Measurements from ENCODE around the gene QPRT.

Gene QPRT

DNA sequence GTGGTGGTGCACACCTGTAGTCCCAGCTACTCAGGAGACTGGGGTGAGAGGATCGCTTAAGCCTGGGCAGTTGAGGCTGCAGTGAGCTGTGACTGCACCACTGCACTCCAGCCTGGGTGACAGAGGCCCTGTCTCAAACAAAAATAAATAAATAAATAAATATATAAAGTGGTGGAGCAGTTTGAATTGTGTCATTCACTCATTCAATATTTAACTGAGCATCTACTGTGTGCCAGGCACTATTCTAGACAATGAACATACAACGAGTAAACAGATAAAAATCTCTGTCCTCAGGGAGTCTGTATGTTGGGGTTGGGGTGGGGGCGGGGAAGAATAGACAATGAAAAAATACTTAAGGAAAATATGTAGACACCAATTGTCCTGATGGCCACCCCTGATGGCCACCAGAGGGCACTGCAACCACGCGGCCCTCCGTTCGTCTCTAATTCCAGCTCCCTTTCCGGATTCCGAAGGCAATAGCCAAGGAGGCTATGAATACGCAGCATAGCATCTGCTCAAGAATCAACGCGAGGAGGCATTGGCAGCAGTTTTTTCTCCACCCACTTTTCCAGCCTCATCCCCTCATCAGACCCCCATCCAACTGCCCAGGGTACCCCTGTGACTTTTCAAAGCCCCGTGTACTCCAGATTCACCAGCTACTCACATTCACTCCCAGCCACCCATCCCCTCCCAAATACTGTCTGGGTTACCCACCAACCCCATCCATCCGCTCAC is 21.4 kb downstream of the QPRT start:
- no peaks in the 10 kb centered on the region for H3K27me3 ChIP-seq (ENCODE audit: control insufficient read depth, low read length)
- no peaks in the 10 kb centered on the region for H3K79me2 ChIP-seq (ENCODE audit: control insufficient read depth, low read length)
- H3K27ac ChIP-seq (ENCODE audit: low read depth, low read length), result no peak overlapping the region; the same call in 1 of the 2 replicates
- peaks cover 15% of the 10 kb centered on the region for H3F3A ChIP-seq (ENCODE audit: control insufficient read depth, insufficient read depth)
- no peaks in the 10 kb centered on the region for H4K20me1 ChIP-seq (ENCODE audit: control insufficient read depth, insufficient read depth, low read depth, low read length)
- H3K9me2 ChIP-seq (replicated peaks; ENCODE audit: control insufficient read depth, low read length), result no peaks in the 10 kb centered on the region
- TF ChIP-seq EZH2phosphoT487 (IDR thresholded peaks at IDR 0.05; ENCODE audit: borderline replicate concordance, low read length), result no peak
- TF ChIP-seq, protein P1, sequence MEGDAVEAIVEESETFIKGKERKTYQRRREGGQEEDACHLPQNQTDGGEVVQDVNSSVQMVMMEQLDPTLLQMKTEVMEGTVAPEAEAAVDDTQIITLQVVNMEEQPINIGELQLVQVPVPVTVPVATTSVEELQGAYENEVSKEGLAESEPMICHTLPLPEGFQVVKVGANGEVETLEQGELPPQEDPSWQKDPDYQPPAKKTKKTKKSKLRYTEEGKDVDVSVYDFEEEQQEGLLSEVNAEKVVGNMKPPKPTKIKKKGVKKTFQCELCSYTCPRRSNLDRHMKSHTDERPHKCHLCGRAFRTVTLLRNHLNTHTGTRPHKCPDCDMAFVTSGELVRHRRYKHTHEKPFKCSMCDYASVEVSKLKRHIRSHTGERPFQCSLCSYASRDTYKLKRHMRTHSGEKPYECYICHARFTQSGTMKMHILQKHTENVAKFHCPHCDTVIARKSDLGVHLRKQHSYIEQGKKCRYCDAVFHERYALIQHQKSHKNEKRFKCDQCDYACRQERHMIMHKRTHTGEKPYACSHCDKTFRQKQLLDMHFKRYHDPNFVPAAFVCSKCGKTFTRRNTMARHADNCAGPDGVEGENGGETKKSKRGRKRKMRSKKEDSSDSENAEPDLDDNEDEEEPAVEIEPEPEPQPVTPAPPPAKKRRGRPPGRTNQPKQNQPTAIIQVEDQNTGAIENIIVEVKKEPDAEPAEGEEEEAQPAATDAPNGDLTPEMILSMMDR (IDR thresholded peaks at IDR 0.05; ENCODE audit: low read depth, low read length, poor library complexity, severe bottlenecking), result peak; percentile 85
- no peaks in the 10 kb centered on the region for H3K9me3 ChIP-seq (ENCODE audit: control insufficient read depth, insufficient read depth, low read length)
- H3K4me3 ChIP-seq (ENCODE audit: low read length), result 0 out of 2 replicates have a peak overlapping the region, but pooled peaks have one; percentile 31
- H3K36me3 ChIP-seq (ENCODE audit: control insufficient read depth, low read length), result no peaks in the 10 kb centered on the region
- peak overlapping the region; percentile 78 for H3K4me2 ChIP-seq (ENCODE audit: low read length)
- H3K4me1 ChIP-seq (ENCODE audit: control insufficient read depth, low read length), result peaks cover 37% of the 10 kb centered on the region

DNA sequence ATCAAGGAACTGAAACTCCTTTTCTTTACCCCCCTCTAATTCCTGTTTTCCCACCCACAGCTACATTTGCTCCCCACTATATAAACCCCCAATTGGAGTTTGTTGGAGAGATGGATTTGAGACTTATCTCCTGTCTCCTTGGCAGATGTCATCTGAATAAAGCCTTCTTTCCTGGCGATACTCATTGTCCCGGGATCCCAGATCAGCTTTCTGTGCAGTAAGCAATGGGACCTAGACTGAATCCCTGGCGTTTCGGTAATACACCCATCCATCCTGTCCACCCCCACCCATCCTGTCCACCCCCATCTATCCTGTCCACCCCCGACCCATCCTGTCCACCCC is 22.2 kb downstream of the QPRT start:
- Histone ChIP-seq H3K9me3 (ENCODE audit: control insufficient read depth, insufficient read depth, low read length) (no peaks in the 10 kb centered on the region), H3F3A (ENCODE audit: control insufficient read depth, insufficient read depth) (peaks cover 15% of the 10 kb centered on the region), H4K20me1 (ENCODE audit: control insufficient read depth, insufficient read depth, low read depth, low read length) (no peaks in the 10 kb centered on the region), H3K9me2 (replicated peaks; ENCODE audit: control insufficient read depth, low read length) (no peaks in the 10 kb centered on the region), H3K27me3 (ENCODE audit: control insufficient read depth, low read length) (no peaks in the 10 kb centered on the region), H3K79me2 (ENCODE audit: control insufficient read depth, low read length) (no peaks in the 10 kb centered on the region), H3K36me3 (ENCODE audit: control insufficient read depth, low read length) (no peaks in the 10 kb centered on the region), H3K4me2 (ENCODE audit: low read length) (peak overlapping the region; percentile 78), H3K4me1 (ENCODE audit: control insufficient read depth, low read length) (peaks cover 37% of the 10 kb centered on the region), H3K4me3 (ENCODE audit: low read length) (peak overlapping the region; percentile 61), H3K27ac (ENCODE audit: low read depth, low read length) (peak overlapping the region; percentile 72)
- TF ChIP-seq, protein P1 (IDR thresholded peaks at IDR 0.05; ENCODE audit: low read depth, low read length, poor library complexity, severe bottlenecking), result no peak
- no peak for TF ChIP-seq EZH2phosphoT487 (IDR thresholded peaks at IDR 0.05; ENCODE audit: borderline replicate concordance, low read length)

DNA sequence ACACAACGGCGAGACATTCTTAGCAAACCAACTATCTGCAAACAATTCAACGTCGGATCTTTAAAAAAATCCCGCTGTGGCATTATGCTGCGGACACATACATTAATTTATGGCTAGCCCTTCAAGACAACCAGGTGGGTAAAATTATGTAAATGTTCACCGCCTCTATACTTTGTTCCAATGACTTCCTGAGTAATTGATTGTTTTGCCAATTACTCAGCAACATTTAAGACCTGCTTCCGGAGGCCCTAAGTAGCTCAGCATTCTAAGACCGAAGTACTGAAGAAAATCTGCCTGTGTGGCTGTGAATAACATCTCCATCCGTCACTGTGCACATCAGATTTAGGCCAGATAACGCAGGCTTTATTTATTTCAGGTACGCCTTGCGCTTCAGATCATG is 23.3 kb downstream of the QPRT start:
- Histone ChIP-seq H3K4me2 (ENCODE audit: low read length) (peak overlapping the region; percentile 78), H4K20me1 (ENCODE audit: control insufficient read depth, insufficient read depth, low read depth, low read length) (no peaks in the 10 kb centered on the region), H3K4me1 (ENCODE audit: control insufficient read depth, low read length) (peaks cover 37% of the 10 kb centered on the region), H3F3A (ENCODE audit: control insufficient read depth, insufficient read depth) (peaks cover 15% of the 10 kb centered on the region), H3K27ac (ENCODE audit: low read depth, low read length) (peak overlapping the region; percentile 72), H3K4me3 (ENCODE audit: low read length) (peak overlapping the region; percentile 61), H3K79me2 (ENCODE audit: control insufficient read depth, low read length) (no peaks in the 10 kb centered on the region), H3K36me3 (ENCODE audit: control insufficient read depth, low read length) (no peaks in the 10 kb centered on the region), H3K9me2 (replicated peaks; ENCODE audit: control insufficient read depth, low read length) (no peaks in the 10 kb centered on the region), H3K9me3 (ENCODE audit: control insufficient read depth, insufficient read depth, low read length) (no peaks in the 10 kb centered on the region), H3K27me3 (ENCODE audit: control insufficient read depth, low read length) (no peaks in the 10 kb centered on the region)
- no peak for TF ChIP-seq EZH2phosphoT487 (IDR thresholded peaks at IDR 0.05; ENCODE audit: borderline replicate concordance, low read length)
- TF ChIP-seq, protein P1 (IDR thresholded peaks at IDR 0.05; ENCODE audit: low read depth, low read length, poor library complexity, severe bottlenecking), result no peak

Data from DOHH2 (cell line).